Adrenal gland (tissue), 12 donors: ENCODE data around the gene PODNL1. TPM values are rescaled to one million over a fixed set of nuclear protein-coding genes. Genes with fewer than 3 reads are reported as not detected.

Experiments used
- DNase-seq, 7 donors: peaks; one replicate each; pipeline ENCODE4 v3.0.0-alpha.2; 2019 to 2020
- H3K27ac ChIP-seq, 5 donors: fragments of 200-600 bp; sonication (generic) in 4 of 5; 1 replicate in 3 of 5; 2 replicates in 2 of 5; pipeline versions ENCODE4 v1.5.1 to v1.8.0; 2016 to 2020; ENCODE audit warnings: mild to moderate bottlenecking in 1 of 5
- H3K27me3 ChIP-seq: fragments of 200-600 bp; 2 replicates; pipeline ENCODE4 v1.8.0; 2021
- H3K36me3 ChIP-seq, 2 donors: fragments of 200-600 bp; replicated peaks in 1 of 2; 1 replicate in 1 of 2; 2 replicates in 1 of 2; pipeline versions ENCODE4 v1.5.1 to v1.8.0; 2018 to 2022
- H3K4me1 ChIP-seq, 2 donors: fragments of 200-600 bp; replicated peaks in 1 of 2; 1 replicate in 1 of 2; 2 replicates in 1 of 2; pipeline versions ENCODE4 v1.5.1 to v1.8.0; 2018 to 2021
- H3K4me3 ChIP-seq, 4 donors: fragments of 200-600 bp; sonication (generic) in 3 of 4; one replicate each; pipeline ENCODE4 v1.5.1; 2016 to 2018
- H3K9me3 ChIP-seq, 3 donors: fragments of 200-600 bp; sonication (generic) in 1 of 3; replicated peaks in 1 of 3; 1 replicate in 2 of 3; 2 replicates in 1 of 3; pipeline versions ENCODE4 v1.5.1 to v1.8.0; 2016 to 2021
- CTCF ChIP-seq, 6 experiments: fragments of 450-650 bp in 4 of 6; fragments of 200-600 bp in 2 of 6; sonication (generic) in 1 of 6; IDR thresholded peaks; 1 replicate in 5 of 6; 2 replicates in 1 of 6; pipeline versions ENCODE4 v1.5.1 to v1.8.0; 2016 to 2021; ENCODE audit warnings: antibody characterized with exemption in 6 of 6, mild to moderate bottlenecking in 2 of 6, moderate library complexity in 1 of 6
- POLR2A ChIP-seq, 2 donors: fragments of 450-650 bp; IDR thresholded peaks; one replicate each; pipeline ENCODE4 v1.6.1; 2017; ENCODE audit warnings: antibody characterized with exemption in 2 of 2, mild to moderate bottlenecking in 2 of 2, moderate library complexity in 1 of 2
- WGBS, 4 donors: extraction: QIAGEN DNeasy Blood & Tissue Kit in 2 of 4; methylation state at CpG; one replicate each; pipeline versions ENCODE4 v1.1.5 to v1.1.7; 2013 to 2017; 5-methylcytosine and 5-hydroxymethylcytosine counted together
- intact Hi-C, 2 donors: fragments of 100-400 bp; cut with DNase I; formaldehyde crosslinking; loops; one replicate each; pipeline versions ENCODE4 v1.14.1 to v1.15.0; 2022 to 2023
- polyA plus RNA-seq, 3 donors: library from polyadenylated mRNA; stranded (reverse); fragments of 200-250 nt in 2 of 3; fragments of 350-450 nt in 1 of 3; fragmentation: Illumina TruSeq in 1 of 3; extraction: RNeasy Lipid Tissue Mini Kit (QIAGEN cat#74804) in 1 of 3; gene quantifications; one replicate each; pipeline ENCODE4 v1.2.3, GENCODE V29; 2013 to 2014
- total RNA-seq, 9 donors: library from RNA; depleted of rRNA in 4 of 9; stranded (reverse); fragments of >200 nt in 4 of 9; fragments of 120-200 nt in 1 of 9; fragmentation: NEBNext Ultra II Directional in 1 of 9; extraction: Animal tissue kit (Norgen Biotek cat#: 25700) in 1 of 9; gene quantifications; one replicate each; pipeline versions ENCODE4 v1.1.0 to v1.2.4, GENCODE V29; 2013 to 2023
- donor health status: healthy with polysubstance abuse.
- donor health status: Bipolar disorder and iron deficiency.
- donor health status: DM: yes; HTN: yes; CAD: no.
- donor health status: DM: no; HTN: no; CAD: no.
- donor health status: DM: no; HTN: no; CAD: no.
- donor health status: DM: yes; HTN: yes; CAD: no.

PODNL1 gene
- total and polyA plus RNA-seq, 12 donors: 0.15 to 2.1 (median 0.61) TPM; not detected in 3

DNA sequence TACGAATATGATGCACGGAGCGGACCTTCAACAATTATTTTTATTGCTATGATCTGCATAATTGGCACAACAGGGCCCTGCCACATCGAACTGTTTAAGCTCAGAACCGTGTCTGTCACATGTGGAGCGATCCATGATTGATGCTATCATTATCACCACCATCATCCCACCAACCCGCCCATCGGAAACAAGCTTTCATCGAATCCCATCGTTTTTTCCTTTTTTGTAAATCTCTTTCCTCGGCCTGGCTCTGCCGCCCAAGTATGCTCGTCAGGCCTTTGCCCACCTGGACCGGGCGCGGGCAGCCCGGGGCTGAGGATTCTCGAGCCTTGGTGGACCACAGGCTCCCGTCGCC lies 13.6 kb upstream of the PODNL1 start:
- intact Hi-C loops: no loop called here
- Histone ChIP-seq H3K9me3 (no peaks in the 10 kb centered on the region), H3K36me3 (peaks cover 0 to 23% of the 10 kb centered on the region in 2 donors), H3K4me3 (peak overlapping the region in 1 of 4 donors; percentile 43), H3K27me3 (no peaks in the 10 kb centered on the region), H3K27ac (no peak overlapping the region), H3K4me1 (peaks cover 10 to 13% of the 10 kb centered on the region in 2 donors)
- TF ChIP-seq POLR2A (IDR thresholded peaks at IDR 0.05): no peak
- no peak for TF ChIP-seq CTCF (IDR thresholded peaks at IDR 0.05)
- 8 to 13% (median 10%) methylated on average over 18 to 20 of the region's 20 CpGs for WGBS, 4 donors
- no peak for DNase-seq

DNA sequence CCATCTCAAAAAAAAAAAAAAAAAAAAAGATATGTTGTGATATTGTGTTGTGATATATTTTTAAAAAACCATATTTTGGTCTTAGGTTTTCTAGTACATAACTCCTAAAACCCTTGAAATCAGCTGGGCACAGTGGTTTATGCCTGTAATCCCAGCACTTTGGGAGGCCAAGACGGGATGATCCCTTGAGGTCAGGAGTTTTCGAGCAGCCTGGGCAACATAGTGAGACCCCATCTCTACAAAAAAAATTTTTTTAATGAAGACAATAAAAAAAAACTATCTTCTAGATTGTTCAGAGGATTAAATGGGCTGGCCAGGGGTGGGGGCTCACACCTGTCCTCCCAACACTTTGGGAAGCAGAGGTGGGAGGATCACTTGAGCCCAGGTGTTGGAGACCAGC lies 12.8 kb upstream of the PODNL1 start:
- H3K27me3 ChIP-seq: no peaks in the 10 kb centered on the region
- no peak overlapping the region for H3K4me3 ChIP-seq
- no peak for DNase-seq
- no peaks in the 10 kb centered on the region for H3K9me3 ChIP-seq
- WGBS, 4 donors: 71 to 90% (median 84%) methylated on average over 2 of the region's 2 CpGs
- no peak overlapping the region for H3K27ac ChIP-seq
- intact Hi-C loops: no loop called here
- H3K4me1 ChIP-seq: peaks cover 10 to 13% of the 10 kb centered on the region in 2 donors
- no peak for TF ChIP-seq CTCF (IDR thresholded peaks at IDR 0.05)
- no peak for TF ChIP-seq POLR2A (IDR thresholded peaks at IDR 0.05)
- H3K36me3 ChIP-seq: peaks cover 0 to 15% of the 10 kb centered on the region in 2 donors

DNA sequence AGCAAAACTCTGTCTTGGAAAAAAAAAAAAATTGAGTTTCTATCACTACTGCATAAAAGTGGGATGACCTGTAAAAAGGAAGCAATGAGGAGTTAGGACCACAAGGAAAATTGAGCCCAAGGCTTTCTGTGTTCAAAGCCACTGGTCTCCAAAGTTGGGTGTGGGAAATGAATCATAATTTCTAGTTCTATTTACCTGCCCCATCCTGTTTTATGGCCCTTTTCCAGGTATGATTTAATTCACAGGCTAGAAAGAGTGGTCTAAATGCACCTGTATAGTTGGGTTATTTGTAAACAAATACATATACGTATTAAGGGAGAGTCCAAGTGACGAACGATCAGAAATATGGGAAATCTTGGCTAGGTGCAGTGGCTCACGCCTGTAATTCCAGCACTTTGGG lies 8.2 kb upstream of the PODNL1 start:
- no peak for TF ChIP-seq POLR2A (IDR thresholded peaks at IDR 0.05)
- no peak for TF ChIP-seq CTCF (IDR thresholded peaks at IDR 0.05)
- H3K9me3 ChIP-seq: no peaks in the 10 kb centered on the region
- 78 to 91% (median 83%) methylated on average over 4 of the region's 4 CpGs for WGBS, 4 donors
- no peaks in the 10 kb centered on the region for H3K27me3 ChIP-seq
- H3K4me1 ChIP-seq: no peaks in the 10 kb centered on the region
- H3K36me3 ChIP-seq: no peaks in the 10 kb centered on the region
- no peak overlapping the region for H3K4me3 ChIP-seq
- intact Hi-C loops: no loop called here
- no peak overlapping the region for H3K27ac ChIP-seq
- no peak for DNase-seq

- Histone ChIP-seq H3K9me3 (no peaks in the 10 kb centered on the region), H3K27me3 (no peaks in the 10 kb centered on the region), H3K36me3 (no peaks in the 10 kb centered on the region), H3K4me1 (no peaks in the 10 kb centered on the region), H3K4me3 (no peak overlapping the region), H3K27ac (no peak overlapping the region)
- intact Hi-C loops: no loop called here
- 93 to 100% (median 98%) methylated on average over 1 of the region's 1 CpG for WGBS, 4 donors
- TF ChIP-seq POLR2A (IDR thresholded peaks at IDR 0.05) (no peak), CTCF (IDR thresholded peaks at IDR 0.05) (no peak)
- no peak for DNase-seq
Measured at GRCh38 chr19:13942023-13942684, 3.9 kb upstream of the PODNL1 start.
